Astrocyte of the spinal cord (primary cell): ENCODE results near the gene PLPPR5.

Experiments
- DNase-seq: peaks from one replicate; pipeline ENCODE4 v3.0.0; 2011; ENCODE audit warnings: low read depth, low spot score
- H3K4me3 ChIP-seq: 2 replicates; pipeline ENCODE4 v1.5.1; 2011; ENCODE audit warnings: low read depth, mild to moderate bottlenecking, low read length, moderate library complexity
- in situ Hi-C: cut with HindIII; loops from 2 replicates; pipeline ENCODE4 v1.10.0; 2017; ENCODE audit warnings: low sequenced_read_pairs
- TF ChIP-seq, protein P1 (sequence below): IDR thresholded peaks from 2 replicates; pipeline ENCODE4 v1.5.1; 2012; ENCODE audit warnings: low read depth, mild to moderate bottlenecking, low read length, inconsistent platforms

The PLPPR5 gene

DNA sequence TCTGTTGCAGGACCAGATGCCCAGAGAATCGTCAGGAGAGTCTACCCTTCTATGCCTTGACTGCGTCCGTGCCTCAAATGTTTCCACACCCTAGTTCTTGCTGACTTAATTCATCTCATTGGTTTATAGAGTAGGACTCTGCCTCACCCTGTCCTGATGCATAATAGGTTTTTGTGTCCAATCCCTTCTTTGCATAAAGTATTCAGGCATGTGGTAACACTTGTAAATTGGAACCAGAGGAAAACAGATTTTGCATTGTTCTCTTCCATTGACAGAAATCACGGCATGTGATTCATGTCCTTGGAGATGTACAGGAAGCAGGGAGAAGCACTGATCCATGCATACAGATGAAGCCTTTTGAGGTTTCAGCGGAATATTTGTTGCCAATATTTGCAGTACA is 29.5 kb downstream of the PLPPR5 start:
- in situ Hi-C loops: no loop called here
- no peak for DNase-seq
- H3K4me3 ChIP-seq: no peak overlapping the region
- TF ChIP-seq, protein P1, sequence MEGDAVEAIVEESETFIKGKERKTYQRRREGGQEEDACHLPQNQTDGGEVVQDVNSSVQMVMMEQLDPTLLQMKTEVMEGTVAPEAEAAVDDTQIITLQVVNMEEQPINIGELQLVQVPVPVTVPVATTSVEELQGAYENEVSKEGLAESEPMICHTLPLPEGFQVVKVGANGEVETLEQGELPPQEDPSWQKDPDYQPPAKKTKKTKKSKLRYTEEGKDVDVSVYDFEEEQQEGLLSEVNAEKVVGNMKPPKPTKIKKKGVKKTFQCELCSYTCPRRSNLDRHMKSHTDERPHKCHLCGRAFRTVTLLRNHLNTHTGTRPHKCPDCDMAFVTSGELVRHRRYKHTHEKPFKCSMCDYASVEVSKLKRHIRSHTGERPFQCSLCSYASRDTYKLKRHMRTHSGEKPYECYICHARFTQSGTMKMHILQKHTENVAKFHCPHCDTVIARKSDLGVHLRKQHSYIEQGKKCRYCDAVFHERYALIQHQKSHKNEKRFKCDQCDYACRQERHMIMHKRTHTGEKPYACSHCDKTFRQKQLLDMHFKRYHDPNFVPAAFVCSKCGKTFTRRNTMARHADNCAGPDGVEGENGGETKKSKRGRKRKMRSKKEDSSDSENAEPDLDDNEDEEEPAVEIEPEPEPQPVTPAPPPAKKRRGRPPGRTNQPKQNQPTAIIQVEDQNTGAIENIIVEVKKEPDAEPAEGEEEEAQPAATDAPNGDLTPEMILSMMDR: no peak

DNA sequence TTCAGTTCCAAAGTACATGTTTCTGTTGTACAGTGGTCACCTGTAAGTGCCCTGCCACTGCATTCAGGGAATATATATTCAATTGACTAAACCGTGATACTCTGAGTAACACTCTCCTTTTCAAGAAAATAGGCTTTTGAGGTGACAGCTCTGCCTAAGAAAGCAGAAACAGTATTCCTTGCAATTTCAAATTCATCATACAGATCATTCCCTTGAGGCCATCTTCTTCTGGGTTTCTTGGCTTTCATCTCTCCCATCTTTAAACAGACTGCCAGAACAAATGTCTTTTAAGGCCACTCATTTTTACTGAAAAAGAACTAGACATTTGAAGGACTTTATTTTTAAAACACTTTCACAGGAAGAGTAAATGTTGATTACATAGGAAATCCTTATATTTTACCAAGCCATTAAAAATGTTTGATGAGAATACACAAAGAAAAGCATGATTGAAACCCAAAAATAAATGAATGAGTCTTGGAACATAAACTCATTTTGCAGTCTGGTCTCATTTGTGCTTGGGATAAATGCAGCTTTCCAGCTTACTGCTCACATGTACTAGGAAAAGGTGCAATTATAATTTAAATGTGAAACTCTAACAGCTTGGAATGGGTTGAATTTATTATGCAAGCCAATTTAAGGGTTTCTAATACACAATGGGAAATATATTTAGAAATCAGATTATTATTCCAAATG is 34.7 kb downstream of the PLPPR5 start:
- DNase-seq: no peak
- TF ChIP-seq, protein P1: no peak
- in situ Hi-C loops: no loop called here
- H3K4me3 ChIP-seq: no peak overlapping the region

DNA sequence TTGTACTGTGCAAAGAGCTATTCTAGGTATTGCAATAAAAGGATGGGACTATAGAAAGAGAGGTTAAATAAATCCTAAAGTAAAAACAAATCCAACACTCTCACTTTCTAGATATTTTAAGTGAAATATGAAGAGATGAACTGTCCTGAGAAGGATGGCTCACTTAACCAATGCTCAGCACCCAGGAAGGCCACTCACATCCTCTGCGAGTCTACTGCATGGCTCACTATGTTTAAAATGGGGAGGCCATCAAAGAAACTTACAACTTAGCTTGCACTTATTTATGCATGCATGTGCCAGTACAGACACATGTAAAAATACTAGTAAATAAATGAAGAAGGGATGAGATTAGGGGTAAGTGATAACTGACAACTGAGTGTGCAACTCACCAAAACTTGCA is 37.5 kb downstream of the PLPPR5 start:
- TF ChIP-seq, protein P1: no peak
- in situ Hi-C loops: no loop called here
- DNase-seq: no peak
- H3K4me3 ChIP-seq: no peak overlapping the region

DNA sequence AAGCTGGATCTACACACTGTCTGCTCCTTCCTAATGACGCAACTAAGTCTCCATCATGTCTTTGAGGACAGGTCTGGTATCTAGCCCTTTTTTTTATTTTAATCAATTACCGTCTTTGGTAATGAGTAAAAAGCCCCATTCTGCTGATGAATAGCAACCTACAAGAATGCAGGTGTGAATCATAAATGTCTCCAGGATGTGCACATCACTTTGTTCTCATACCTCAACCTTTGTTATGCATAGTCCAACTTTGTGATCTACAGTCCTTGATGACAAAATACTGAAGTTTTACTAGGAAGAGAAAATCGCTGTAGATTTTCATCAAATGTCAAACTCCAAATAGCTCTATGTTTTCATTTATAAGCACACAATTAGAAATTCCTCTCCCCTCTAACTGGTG is 39.3 kb downstream of the PLPPR5 start:
- TF ChIP-seq, protein P1: no peak
- in situ Hi-C loops: no loop called here

DNA sequence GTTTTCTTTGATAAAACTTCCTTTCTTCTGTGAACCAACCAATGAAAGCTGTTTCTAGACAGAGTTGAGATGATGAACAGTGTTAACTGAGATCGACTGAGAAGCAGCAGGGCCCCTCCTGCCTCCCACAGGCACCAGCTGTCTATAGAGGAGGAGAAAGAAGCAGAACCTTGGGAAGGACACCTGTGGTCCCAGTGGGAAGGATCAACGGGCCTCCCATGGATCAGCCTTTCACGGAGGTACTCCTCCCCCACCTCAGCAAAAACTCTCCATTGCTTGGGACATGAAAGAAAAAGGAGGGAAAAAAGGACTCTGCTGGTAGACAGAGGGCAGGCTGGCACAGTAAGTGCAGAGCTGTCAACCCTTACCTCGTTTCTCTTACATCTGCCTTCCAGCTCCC is 40.5 kb downstream of the PLPPR5 start:
- H3K4me3 ChIP-seq: no peak overlapping the region
- TF ChIP-seq, protein P1: no peak
- no peak for DNase-seq
- in situ Hi-C loops: no loop called here

More for the DNA sequence above, 39.3 kb downstream of the PLPPR5 start:
- no peak overlapping the region for H3K4me3 ChIP-seq
- no peak for DNase-seq

DNA sequence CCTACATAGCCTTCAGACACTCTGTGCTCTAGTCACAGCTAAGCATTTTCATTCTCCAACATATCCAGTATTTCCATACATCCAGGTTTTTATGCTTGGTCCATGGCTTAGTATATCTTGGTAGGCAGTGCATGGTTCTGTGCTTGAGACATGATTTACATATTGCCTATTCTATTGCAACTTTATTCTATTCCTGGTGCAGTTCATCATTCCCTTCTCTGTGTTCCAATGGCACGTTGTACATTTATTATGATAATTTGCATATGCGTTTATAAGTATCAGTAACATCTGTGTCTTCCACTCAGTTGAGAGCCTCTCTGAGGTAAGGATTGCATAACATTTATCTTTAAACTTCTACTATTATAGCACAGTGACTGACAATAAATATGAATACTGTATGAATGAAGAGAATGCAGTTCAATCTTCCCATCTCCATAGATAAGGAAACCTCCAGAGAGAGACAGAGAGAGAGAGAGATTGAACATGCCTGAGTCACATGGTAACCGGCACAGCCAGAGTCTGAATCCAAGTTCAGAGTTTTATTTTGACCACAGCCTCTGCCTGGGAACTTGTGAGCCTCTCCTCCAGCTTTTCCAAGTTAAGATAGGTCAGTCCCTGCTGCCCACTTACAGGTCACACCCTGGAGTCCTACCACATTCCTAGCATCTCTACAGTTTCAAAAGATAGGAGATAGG is 41.5 kb downstream of the PLPPR5 start:
- TF ChIP-seq, protein P1: no peak
- in situ Hi-C loops: no loop called here
- H3K4me3 ChIP-seq: no peak overlapping the region
- no peak for DNase-seq
